NCI-H345 treated with DMSO at 0.1 percent for 48 hours (cell line): Measurements from ENCODE around the gene ALDH1B1.

Experiments
- DNase-seq: peaks from one replicate; lab custom pipeline; 2025; ENCODE audit not compliant: unreplicated experiment; lab: John Stamatoyannopoulos, UW

The ALDH1B1 gene

GRCh38 chr9:38437193-38437823 lies 44.8 kb downstream of the ALDH1B1 start:
- DNase-seq = no peak

- DNase-seq = no peak
Measured at GRCh38 chr9:38439291-38439915, 46.9 kb downstream of the ALDH1B1 start.

GRCh38 chr9:38439916-38440301 lies 47.4 kb downstream of the ALDH1B1 start:
- DNase-seq = no peak

GRCh38 chr9:38440516-38440915 lies 48.0 kb downstream of the ALDH1B1 start:
- no peak for DNase-seq

- no peak for DNase-seq
Measured at GRCh38 chr9:38441347-38442085, 49.0 kb downstream of the ALDH1B1 start.

- no peak for DNase-seq
Measured at GRCh38 chr9:38442473-38443096, 50.1 kb downstream of the ALDH1B1 start.

GRCh38 chr9:38443181-38443580 lies 50.7 kb downstream of the ALDH1B1 start:
- DNase-seq = no peak

GRCh38 chr9:38443597-38443996 lies 51.1 kb downstream of the ALDH1B1 start:
- no peak for DNase-seq

GRCh38 chr9:38445154-38446043 lies 52.9 kb downstream of the ALDH1B1 start:
- no peak for DNase-seq

- DNase-seq = no peak
Measured at GRCh38 chr9:38447703-38448102, 55.2 kb downstream of the ALDH1B1 start.
